ENCODE measurements around the gene OGFOD3. TPM values are rescaled to one million over a fixed set of nuclear protein-coding genes. Genes with fewer than 3 reads are reported as not detected.

The OGFOD3 gene
- total RNA-seq, 2 experiments from 2014 or later: 12.9 to 13.7 TPM

DNA sequence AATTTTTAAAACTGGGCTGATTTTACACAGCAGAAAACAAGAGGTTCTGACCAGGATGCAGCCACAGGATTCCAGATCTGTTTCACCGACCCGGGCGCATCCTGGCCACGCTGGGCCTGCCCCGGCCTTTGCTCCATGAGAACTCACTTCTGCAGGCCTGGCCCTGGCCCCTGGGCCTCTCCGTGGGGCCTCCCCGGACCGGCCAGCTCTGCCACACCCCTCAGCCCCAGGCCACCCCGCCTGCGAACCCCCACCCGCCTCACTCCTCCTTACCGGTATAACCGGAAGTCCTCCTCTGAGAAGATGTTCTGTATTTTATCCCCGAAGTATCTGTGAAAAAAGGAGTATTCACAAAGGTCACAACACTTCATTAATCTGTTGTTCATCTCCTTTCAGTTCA lies 13.3 kb downstream of the OGFOD3 start:
- ChIA-PET CTCF (no interaction called here), POLR2A (no interaction called here)
- H3K9me3 Mint-ChIP-seq: no peaks in the 10 kb centered on the region
- intact Hi-C loops (cut with DNase I, micrococcal nuclease): no loop called here
- no peaks in the 10 kb centered on the region for H3K27me3 Mint-ChIP-seq
- no peak for TF ChIP-seq CTCF (IDR thresholded peaks at IDR 0.05)
- H3K4me1 Mint-ChIP-seq (ENCODE audit: low read depth): peaks cover 16% of the 10 kb centered on the region
- DNase-seq: no peak
- Histone ChIP-seq H3K4me3 (ENCODE audit: low read length) (no peak overlapping the region), H3K36me3 (ENCODE audit: insufficient read depth, low read length) (peaks cover 26% of the 10 kb centered on the region), H3K9me3 (ENCODE audit: control insufficient read depth in 1 of 2, insufficient read depth in 1 of 2, low read length in 2 of 2) (no peaks in the 10 kb centered on the region), H3K27me3 (ENCODE audit: control insufficient read depth in 1 of 2, insufficient read depth in 2 of 2, low read length in 2 of 2) (no peaks in the 10 kb centered on the region), H3K4me1 (ENCODE audit: insufficient read depth, low read length) (peaks cover 17% of the 10 kb centered on the region), H3K27ac (ENCODE audit: low read depth in 1 of 2, low read length in 2 of 2) (no peak overlapping the region)
- H3K4me3 Mint-ChIP-seq: no peak overlapping the region
- H3K36me3 Mint-ChIP-seq (ENCODE audit: low read depth): peaks cover 48% of the 10 kb centered on the region
- no peak overlapping the region for H3K27ac Mint-ChIP-seq
- no peak for ATAC-seq (ENCODE audit: poor library complexity)

DNA sequence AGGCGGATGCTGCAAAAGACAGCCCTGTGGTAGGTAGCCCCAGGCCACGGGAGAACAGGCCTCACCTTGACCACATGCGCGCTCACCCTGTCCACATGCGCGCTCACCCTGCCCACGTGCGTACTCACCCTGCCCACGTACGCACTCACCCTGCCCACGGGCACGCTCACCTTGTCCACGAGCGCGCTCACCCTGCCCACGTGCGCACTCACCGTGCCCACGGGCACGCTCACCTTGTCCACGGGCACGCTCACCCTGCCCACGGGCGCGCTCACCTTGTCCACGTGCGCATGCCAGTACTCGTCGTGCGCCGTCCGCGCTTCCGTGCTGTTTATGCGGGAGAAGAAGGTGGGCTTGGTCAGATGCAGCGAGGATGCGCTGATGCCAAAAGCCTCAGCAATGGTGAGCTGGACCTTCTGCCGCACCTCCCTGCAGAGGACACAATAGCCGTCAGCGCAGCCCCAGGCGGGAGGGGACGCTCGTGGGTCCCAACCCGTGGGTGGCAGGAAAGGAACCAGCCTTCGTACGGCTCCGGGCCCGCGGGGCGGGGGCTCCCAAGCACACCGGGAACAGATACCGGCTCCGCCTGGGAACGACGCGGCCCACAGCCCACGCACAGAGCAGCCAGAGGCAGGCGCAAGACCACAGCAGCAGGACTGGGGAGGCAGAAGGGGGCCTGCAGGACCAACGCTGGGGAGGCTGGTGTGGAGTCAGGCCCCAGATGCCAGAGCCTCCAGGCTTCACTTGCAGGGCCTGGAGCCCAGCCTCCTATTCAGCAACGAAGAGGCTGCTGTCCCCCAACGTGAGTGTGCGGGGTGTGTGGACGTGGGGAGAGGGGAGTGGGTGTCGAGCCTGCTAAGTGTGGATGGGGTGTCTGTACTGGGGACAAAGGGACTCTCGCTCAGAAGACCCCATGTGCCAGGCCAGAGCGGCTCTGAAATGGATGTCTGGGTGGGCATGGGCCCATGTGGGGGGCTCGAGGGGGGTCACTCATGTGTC lies 14.4 kb downstream of the OGFOD3 start:
- ATAC-seq (ENCODE audit: poor library complexity) (no peak), DNase-seq (no peak)
- Mint-ChIP-seq H3K36me3 (ENCODE audit: low read depth) (peaks cover 41% of the 10 kb centered on the region), H3K9me3 (no peaks in the 10 kb centered on the region), H3K27me3 (no peaks in the 10 kb centered on the region), H3K27ac (no peak overlapping the region), H3K4me1 (ENCODE audit: low read depth) (peaks cover 17% of the 10 kb centered on the region), H3K4me3 (no peak overlapping the region)
- H3K27me3 ChIP-seq (ENCODE audit: control insufficient read depth in 1 of 2, insufficient read depth in 2 of 2, low read length in 2 of 2): no peaks in the 10 kb centered on the region
- H3K4me3 ChIP-seq (ENCODE audit: low read length): no peak overlapping the region
- no peaks in the 10 kb centered on the region for H3K9me3 ChIP-seq (ENCODE audit: control insufficient read depth in 1 of 2, insufficient read depth in 1 of 2, low read length in 2 of 2)
- TF ChIP-seq CTCF (IDR thresholded peaks at IDR 0.05): no peak
- H3K27ac ChIP-seq (ENCODE audit: low read depth in 1 of 2, low read length in 2 of 2): no peak overlapping the region
- H3K4me1 ChIP-seq (ENCODE audit: insufficient read depth, low read length): peaks cover 21% of the 10 kb centered on the region
- peaks cover 22% of the 10 kb centered on the region for H3K36me3 ChIP-seq (ENCODE audit: insufficient read depth, low read length)
- intact Hi-C loops (cut with DNase I, micrococcal nuclease): no loop called here
- ChIA-PET CTCF (no interaction called here), POLR2A (no interaction called here)

- TF ChIP-seq CTCF (IDR thresholded peaks at IDR 0.05): no peak
- Mint-ChIP-seq H3K4me1 (ENCODE audit: low read depth) (peaks cover 17% of the 10 kb centered on the region), H3K27ac (no peak overlapping the region), H3K36me3 (ENCODE audit: low read depth) (peaks cover 30% of the 10 kb centered on the region), H3K27me3 (no peaks in the 10 kb centered on the region), H3K9me3 (no peaks in the 10 kb centered on the region), H3K4me3 (no peak overlapping the region)
- CTCF ChIA-PET: no interaction called here
- POLR2A ChIA-PET: no interaction called here
- Histone ChIP-seq H3K4me3 (ENCODE audit: low read length) (no peak overlapping the region), H3K36me3 (ENCODE audit: insufficient read depth, low read length) (peaks cover 22% of the 10 kb centered on the region), H3K4me1 (ENCODE audit: insufficient read depth, low read length) (peaks cover 21% of the 10 kb centered on the region), H3K27ac (ENCODE audit: low read depth in 1 of 2, low read length in 2 of 2) (no peak overlapping the region), H3K27me3 (ENCODE audit: control insufficient read depth in 1 of 2, insufficient read depth in 2 of 2, low read length in 2 of 2) (no peaks in the 10 kb centered on the region), H3K9me3 (ENCODE audit: control insufficient read depth in 1 of 2, insufficient read depth in 1 of 2, low read length in 2 of 2) (no peaks in the 10 kb centered on the region)
- intact Hi-C loops (cut with DNase I, micrococcal nuclease): no loop called here
- no peak for DNase-seq
- ATAC-seq (ENCODE audit: poor library complexity): no peak
Measured at GRCh38 chr17:82402865-82403264, 15.5 kb downstream of the OGFOD3 start.
